HG02970 (cell line): Measurements from ENCODE around the gene SNORC.

Source experiments
- ATAC-seq: cut with Tn5 transposase; IDR thresholded peaks from one replicate; pipeline ENCODE4 v1.9.1; 2021; ENCODE audit warnings: mild to moderate bottlenecking, moderate library complexity, moderate number of reproducible peaks; ENCODE audit not compliant: unreplicated experiment, low FRiP score

The SNORC gene

GRCh38 chr2:232880764-232881351, 10.8 kb downstream of the SNORC start:
- ATAC-seq, result no peak

- no peak for ATAC-seq
These were observed 12.0 kb downstream of the SNORC start for GRCh38 chr2:232882085-232882484.

- no peak for ATAC-seq
These were observed 12.5 kb downstream of the SNORC start for GRCh38 chr2:232882505-232883115.

- ATAC-seq, result no peak
These were observed 13.2 kb downstream of the SNORC start for GRCh38 chr2:232883116-232883721.

GRCh38 chr2:232884001-232884421, 13.9 kb downstream of the SNORC start:
- ATAC-seq, result no peak

GRCh38 chr2:232884549-232885263, 14.6 kb downstream of the SNORC start:
- no peak for ATAC-seq

- ATAC-seq, result no peak
These were observed 15.3 kb downstream of the SNORC start for GRCh38 chr2:232885264-232885961.

- ATAC-seq, result no peak
These were observed 16.1 kb downstream of the SNORC start for GRCh38 chr2:232886176-232886575.

- ATAC-seq, result no peak
These were observed 16.6 kb downstream of the SNORC start for GRCh38 chr2:232886632-232887031.

- no peak for ATAC-seq
These were observed 17.2 kb downstream of the SNORC start for GRCh38 chr2:232887171-232887850.

GRCh38 chr2:232888099-232888836, 18.2 kb downstream of the SNORC start:
- no peak for ATAC-seq

GRCh38 chr2:232888839-232889529, 18.9 kb downstream of the SNORC start:
- no peak for ATAC-seq

- ATAC-seq, result no peak
These were observed 19.9 kb downstream of the SNORC start for GRCh38 chr2:232889876-232890401.

- ATAC-seq, result no peak
These were observed 20.5 kb downstream of the SNORC start for GRCh38 chr2:232890536-232890895.

- no peak for ATAC-seq
These were observed 21.0 kb downstream of the SNORC start for GRCh38 chr2:232890896-232891601.

GRCh38 chr2:232891621-232892071, 21.6 kb downstream of the SNORC start:
- no peak for ATAC-seq

- no peak for ATAC-seq
These were observed 22.2 kb downstream of the SNORC start for GRCh38 chr2:232892221-232892620.

- no peak for ATAC-seq
These were observed 22.8 kb downstream of the SNORC start for GRCh38 chr2:232892843-232893242.
